WTC11 (cell line): Measurements from ENCODE around the gene CNGA1.

Source experiments
- CREB1 ChIP-seq: sonication (generic); formaldehyde crosslinking; IDR thresholded peaks from 2 replicates; pipeline ENCODE4 v1.8.0; 2023; ENCODE audit warnings: mild to moderate bottlenecking, missing genetic modification reagents
- FOXK1 ChIP-seq: sonication (generic); formaldehyde crosslinking; IDR thresholded peaks from 2 replicates; pipeline ENCODE4 v1.8.0; 2022; ENCODE audit warnings: mild to moderate bottlenecking, moderate library complexity, missing genetic modification reagents
- IRF2 ChIP-seq: sonication (generic); formaldehyde crosslinking; IDR thresholded peaks from 2 replicates; pipeline ENCODE4 v1.8.0; 2022; ENCODE audit warnings: low read depth, missing genetic modification reagents, borderline replicate concordance
- RELA ChIP-seq: sonication (generic); formaldehyde crosslinking; IDR thresholded peaks from 2 replicates; pipeline ENCODE4 v1.8.1; 2022; ENCODE audit warnings: missing genetic modification reagents, mild to moderate bottlenecking, borderline replicate concordance
- SOX15 ChIP-seq: fragments of 250-450 bp; sonication (Bioruptor Pico); IDR thresholded peaks from 2 replicates; pipeline ENCODE4 v1.9.0; 2021; ENCODE audit warnings: mild to moderate bottlenecking
- USF2 ChIP-seq: sonication (generic); formaldehyde crosslinking; IDR thresholded peaks from 2 replicates; pipeline ENCODE4 v1.8.1; 2023; ENCODE audit warnings: mild to moderate bottlenecking, missing genetic modification reagents, moderate library complexity
- ZBTB21 ChIP-seq: sonication (generic); formaldehyde crosslinking; IDR thresholded peaks from 2 replicates; pipeline ENCODE4 v1.8.1; 2023; ENCODE audit warnings: mild to moderate bottlenecking, missing genetic modification reagents, borderline replicate concordance
- ZMAT4 ChIP-seq: fragments of 250-450 bp; sonication (Bioruptor Pico); IDR thresholded peaks from 2 replicates; pipeline ENCODE4 v1.9.0; 2021; ENCODE audit warnings: mild to moderate bottlenecking
- ZNF281 ChIP-seq: sonication (generic); formaldehyde crosslinking; IDR thresholded peaks from 2 replicates; pipeline ENCODE4 v1.8.0; 2023; ENCODE audit warnings: mild to moderate bottlenecking, missing genetic modification reagents
- TF ChIP-seq, protein P1 (sequence below): fragments of 200-600 bp; IDR thresholded peaks from 2 replicates; pipeline ENCODE4 v1.8.0; 2022; ENCODE audit warnings: antibody characterized with exemption

DNA sequence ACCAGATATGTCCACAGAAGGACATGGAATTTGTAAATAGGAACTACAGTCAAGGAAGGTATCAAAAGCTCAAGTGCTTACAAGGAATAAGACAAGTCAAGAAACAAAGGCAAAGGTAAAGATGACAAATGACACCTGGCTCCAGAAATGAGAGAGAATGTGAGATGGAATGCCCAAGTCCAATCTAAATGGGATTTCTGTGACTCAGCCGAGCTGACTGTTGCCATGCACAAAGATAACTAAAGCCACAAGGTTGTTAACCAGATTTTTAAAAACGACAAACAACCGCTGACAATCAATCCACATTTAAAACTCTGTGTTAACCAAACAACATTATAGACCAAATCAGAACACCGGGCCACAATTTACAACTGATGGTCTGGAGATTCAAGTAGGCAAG, 103.2 kb downstream of the CNGA1 start:
- TF ChIP-seq, protein P1, sequence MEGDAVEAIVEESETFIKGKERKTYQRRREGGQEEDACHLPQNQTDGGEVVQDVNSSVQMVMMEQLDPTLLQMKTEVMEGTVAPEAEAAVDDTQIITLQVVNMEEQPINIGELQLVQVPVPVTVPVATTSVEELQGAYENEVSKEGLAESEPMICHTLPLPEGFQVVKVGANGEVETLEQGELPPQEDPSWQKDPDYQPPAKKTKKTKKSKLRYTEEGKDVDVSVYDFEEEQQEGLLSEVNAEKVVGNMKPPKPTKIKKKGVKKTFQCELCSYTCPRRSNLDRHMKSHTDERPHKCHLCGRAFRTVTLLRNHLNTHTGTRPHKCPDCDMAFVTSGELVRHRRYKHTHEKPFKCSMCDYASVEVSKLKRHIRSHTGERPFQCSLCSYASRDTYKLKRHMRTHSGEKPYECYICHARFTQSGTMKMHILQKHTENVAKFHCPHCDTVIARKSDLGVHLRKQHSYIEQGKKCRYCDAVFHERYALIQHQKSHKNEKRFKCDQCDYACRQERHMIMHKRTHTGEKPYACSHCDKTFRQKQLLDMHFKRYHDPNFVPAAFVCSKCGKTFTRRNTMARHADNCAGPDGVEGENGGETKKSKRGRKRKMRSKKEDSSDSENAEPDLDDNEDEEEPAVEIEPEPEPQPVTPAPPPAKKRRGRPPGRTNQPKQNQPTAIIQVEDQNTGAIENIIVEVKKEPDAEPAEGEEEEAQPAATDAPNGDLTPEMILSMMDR, result no peak
- TF ChIP-seq IRF2 (CRISPR knock-in tag) (no peak), ZNF281 (CRISPR knock-in tag) (no peak), USF2 (CRISPR knock-in tag) (no peak), RELA (CRISPR knock-in tag) (no peak), ZBTB21 (CRISPR knock-in tag) (no peak), ZMAT4 (no peak), FOXK1 (CRISPR knock-in tag) (no peak), CREB1 (CRISPR knock-in tag) (no peak), SOX15 (no peak)
